Activated CD4-positive, alpha-beta T cell treated with anti-CD3 and anti-CD28 coated beads for 1 hour (primary cell): ENCODE measurements around the gene USP4.
"Not testable (repeated sequence)": the region's sequence is repeated elsewhere in the genome, so short reads cannot be mapped to it uniquely, and the experiment has no call there.

Source experiments
- DNase-seq: peaks from one replicate; pipeline ENCODE4 v3.0.0-alpha.2; 2020

USP4 gene

GRCh38 chr3:49240091-49240490 is 99.8 kb downstream of the USP4 start:
- not testable (repeated sequence) for DNase-seq

GRCh38 chr3:49238274-49239127 is 101.4 kb downstream of the USP4 start:
- no peak for DNase-seq

GRCh38 chr3:49237344-49237743 is 102.5 kb downstream of the USP4 start:
- DNase-seq = no peak

GRCh38 chr3:49236226-49236625 is 103.6 kb downstream of the USP4 start:
- no peak for DNase-seq

GRCh38 chr3:49228817-49229216 is 111.0 kb downstream of the USP4 start:
- not testable (repeated sequence) for DNase-seq
